Ascending aorta (tissue), 2 donors: Measurements from ENCODE around the gene NKX2-3. TPM values are rescaled to one million over a fixed set of nuclear protein-coding genes. Genes with fewer than 3 reads are reported as not detected.

Experiments used
- DNase-seq, 2 donors: peaks; one replicate each; pipeline ENCODE4 v3.0.0-alpha.2; 2019; ENCODE audit warnings: low spot score in 2 of 2
- H3K27ac ChIP-seq, 2 donors: fragments of 200-600 bp; sonication (generic); one replicate each; pipeline ENCODE4 v1.5.1; 2016 to 2017; ENCODE audit warnings: mild to moderate bottlenecking in 1 of 2
- H3K27me3 ChIP-seq: fragments of 200-600 bp; sonication (generic); one replicate; pipeline ENCODE4 v1.5.1; 2017
- H3K36me3 ChIP-seq, 2 donors: fragments of 200-600 bp; sonication (generic); one replicate each; pipeline ENCODE4 v1.5.1; 2016
- H3K4me1 ChIP-seq, 2 donors: fragments of 200-600 bp; sonication (generic); one replicate each; pipeline ENCODE4 v1.5.1; 2016 to 2017; ENCODE audit warnings: mild to moderate bottlenecking in 1 of 2
- H3K4me3 ChIP-seq, 2 donors: fragments of 200-600 bp; sonication (generic); one replicate each; pipeline ENCODE4 v1.5.1; 2016 to 2017; ENCODE audit warnings: mild to moderate bottlenecking in 1 of 2
- H3K9me3 ChIP-seq, 2 donors: fragments of 200-600 bp; sonication (generic); one replicate each; pipeline ENCODE4 v1.5.1; 2016
- intact Hi-C: fragments of 100-400 bp; cut with DNase I; formaldehyde crosslinking; loops from one replicate; pipeline ENCODE4 v1.15.1; 2023
- total RNA-seq: library from RNA; depleted of rRNA; stranded (reverse); fragments of >200 nt; gene quantifications from one replicate; pipeline ENCODE4 v1.1.0, GENCODE V29; 2016
- TF ChIP-seq, protein P1 (sequence below), 3 experiments: fragments of 200-600 bp in 2 of 3; fragments of 450-650 bp in 1 of 3; sonication (generic) in 2 of 3; IDR thresholded peaks; one replicate each; pipeline ENCODE4 v1.5.1; 2016 to 2019; ENCODE audit warnings: antibody characterized with exemption in 3 of 3, mild to moderate bottlenecking in 1 of 3, moderate library complexity in 1 of 3

Gene NKX2-3
- total RNA-seq, 1 donor from 2014 or later, result not detected

- Histone ChIP-seq H3K27ac (no peak overlapping the region), H3K36me3 (no peaks in the 10 kb centered on the region), H3K9me3 (no peaks in the 10 kb centered on the region), H3K4me1 (no peaks in the 10 kb centered on the region), H3K27me3 (peaks cover 13% of the 10 kb centered on the region), H3K4me3 (no peak overlapping the region)
- intact Hi-C loops, result no loop called here
- DNase-seq, result no peak
- TF ChIP-seq, protein P1, sequence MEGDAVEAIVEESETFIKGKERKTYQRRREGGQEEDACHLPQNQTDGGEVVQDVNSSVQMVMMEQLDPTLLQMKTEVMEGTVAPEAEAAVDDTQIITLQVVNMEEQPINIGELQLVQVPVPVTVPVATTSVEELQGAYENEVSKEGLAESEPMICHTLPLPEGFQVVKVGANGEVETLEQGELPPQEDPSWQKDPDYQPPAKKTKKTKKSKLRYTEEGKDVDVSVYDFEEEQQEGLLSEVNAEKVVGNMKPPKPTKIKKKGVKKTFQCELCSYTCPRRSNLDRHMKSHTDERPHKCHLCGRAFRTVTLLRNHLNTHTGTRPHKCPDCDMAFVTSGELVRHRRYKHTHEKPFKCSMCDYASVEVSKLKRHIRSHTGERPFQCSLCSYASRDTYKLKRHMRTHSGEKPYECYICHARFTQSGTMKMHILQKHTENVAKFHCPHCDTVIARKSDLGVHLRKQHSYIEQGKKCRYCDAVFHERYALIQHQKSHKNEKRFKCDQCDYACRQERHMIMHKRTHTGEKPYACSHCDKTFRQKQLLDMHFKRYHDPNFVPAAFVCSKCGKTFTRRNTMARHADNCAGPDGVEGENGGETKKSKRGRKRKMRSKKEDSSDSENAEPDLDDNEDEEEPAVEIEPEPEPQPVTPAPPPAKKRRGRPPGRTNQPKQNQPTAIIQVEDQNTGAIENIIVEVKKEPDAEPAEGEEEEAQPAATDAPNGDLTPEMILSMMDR (IDR thresholded peaks at IDR 0.05), result no peak
Measured at GRCh38 chr10:99520847-99521764, 11.6 kb upstream of the NKX2-3 start.

DNA sequence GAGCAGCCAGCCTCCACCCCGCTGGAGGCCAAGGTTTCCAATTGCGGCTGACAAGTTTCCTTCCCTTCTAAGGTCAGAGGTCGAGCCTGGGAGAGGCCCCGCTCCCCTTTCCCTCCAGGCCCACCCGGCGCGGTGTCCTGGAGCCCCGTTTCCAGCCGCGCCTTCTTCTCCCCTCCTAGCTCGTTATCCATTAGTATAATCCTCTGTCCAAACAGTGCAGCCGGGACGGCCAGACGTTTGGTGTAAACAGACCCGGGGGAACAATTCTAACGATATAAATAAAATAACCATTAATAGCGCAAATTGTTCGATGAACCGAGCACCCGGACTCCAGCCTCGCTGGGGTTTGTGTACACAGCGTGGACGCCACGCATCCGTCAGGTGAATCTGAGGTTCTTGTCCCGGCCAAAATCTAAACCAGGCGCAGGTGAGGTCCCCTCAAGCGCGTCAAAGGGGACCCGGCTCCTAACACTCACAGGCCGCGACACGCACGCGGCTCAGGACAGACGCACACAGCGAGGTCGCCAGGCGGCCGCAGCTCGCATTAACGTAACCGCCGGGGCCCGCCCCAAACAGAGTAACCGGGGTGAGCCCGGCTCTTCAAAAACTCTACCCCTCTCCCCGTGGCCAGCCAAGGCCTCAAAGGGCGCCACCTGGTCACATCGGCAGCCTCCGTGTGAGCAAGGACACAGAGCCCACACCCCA lies 10.8 kb upstream of the NKX2-3 start:
- H3K36me3 ChIP-seq, result no peaks in the 10 kb centered on the region
- no peaks in the 10 kb centered on the region for H3K4me1 ChIP-seq
- intact Hi-C loops, result no loop called here
- peaks cover 13% of the 10 kb centered on the region for H3K27me3 ChIP-seq
- DNase-seq, result no peak
- TF ChIP-seq, protein P1 (IDR thresholded peaks at IDR 0.05), result no peak
- H3K4me3 ChIP-seq, result no peak overlapping the region
- no peak overlapping the region for H3K27ac ChIP-seq
- H3K9me3 ChIP-seq, result no peaks in the 10 kb centered on the region

- Histone ChIP-seq H3K36me3 (no peaks in the 10 kb centered on the region), H3K27ac (no peak overlapping the region), H3K9me3 (no peaks in the 10 kb centered on the region), H3K4me3 (no peak overlapping the region), H3K4me1 (no peaks in the 10 kb centered on the region), H3K27me3 (peaks cover 13% of the 10 kb centered on the region)
- TF ChIP-seq, protein P1 (IDR thresholded peaks at IDR 0.05), result no peak
- peak in 1 of 2 donors; percentile 43 for DNase-seq
- intact Hi-C loops, result no loop called here
Measured at GRCh38 chr10:99522470-99523250, 10.1 kb upstream of the NKX2-3 start.

- Histone ChIP-seq H3K27me3 (peaks cover 13% of the 10 kb centered on the region), H3K27ac (no peak overlapping the region), H3K4me3 (no peak overlapping the region), H3K36me3 (no peaks in the 10 kb centered on the region), H3K9me3 (no peaks in the 10 kb centered on the region), H3K4me1 (no peaks in the 10 kb centered on the region)
- DNase-seq, result no peak
- intact Hi-C loops, result no loop called here
- TF ChIP-seq, protein P1 (IDR thresholded peaks at IDR 0.05), result no peak
Measured at GRCh38 chr10:99523251-99523773, 9.4 kb upstream of the NKX2-3 start.

DNA sequence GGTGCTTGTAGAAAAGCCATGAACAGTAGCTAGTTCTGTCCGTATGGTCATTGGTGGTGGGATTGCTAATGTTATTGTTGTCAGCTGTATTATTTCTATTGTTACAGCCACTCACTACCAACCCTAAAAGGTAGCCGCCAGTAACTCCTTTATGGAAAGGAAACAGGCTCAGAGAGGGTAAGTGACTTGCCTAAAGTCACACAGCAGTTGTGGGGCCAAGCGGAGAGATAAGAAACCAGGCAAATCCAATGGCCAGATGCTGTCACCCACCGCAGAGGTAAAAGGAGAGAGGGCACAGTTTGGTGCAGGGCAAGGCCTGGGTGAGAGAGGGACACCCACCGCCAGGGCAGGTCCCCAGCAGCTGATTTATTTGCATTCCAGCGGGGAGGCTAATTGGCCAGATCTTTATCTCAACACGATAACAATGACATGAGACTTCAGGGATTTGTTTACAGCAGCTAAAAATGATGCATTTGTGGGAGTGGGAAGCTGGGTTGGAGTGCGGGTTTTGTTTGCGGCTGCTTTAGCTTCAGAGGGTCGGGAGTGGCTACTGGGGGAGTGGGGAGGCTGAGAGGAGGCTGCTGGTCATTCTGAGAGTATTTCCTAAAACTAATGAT lies 8.6 kb upstream of the NKX2-3 start:
- H3K27me3 ChIP-seq, result peaks cover 13% of the 10 kb centered on the region
- no peaks in the 10 kb centered on the region for H3K36me3 ChIP-seq
- no peak overlapping the region for H3K4me3 ChIP-seq
- no peak overlapping the region for H3K27ac ChIP-seq
- TF ChIP-seq, protein P1 (IDR thresholded peaks at IDR 0.05), result no peak
- intact Hi-C loops, result no loop called here
- no peaks in the 10 kb centered on the region for H3K4me1 ChIP-seq
- DNase-seq, result no peak
- no peaks in the 10 kb centered on the region for H3K9me3 ChIP-seq
